Sigmoid colon (tissue), 7 donors: ENCODE data around the gene ZER1. TPM values are rescaled to one million over a fixed set of nuclear protein-coding genes. Genes with fewer than 3 reads are reported as not detected.

Source experiments
- DNase-seq: peaks from one replicate; pipeline ENCODE4 v3.0.0-alpha.2; 2019
- H3K27ac ChIP-seq, 4 donors: fragments of 200-600 bp; sonication (generic); one replicate each; pipeline ENCODE4 v1.5.1; 2016 to 2019; ENCODE audit warnings: mild to moderate bottlenecking in 1 of 4
- H3K27me3 ChIP-seq, 3 donors: fragments of 200-600 bp; sonication (generic); one replicate each; pipeline ENCODE4 v1.5.1; 2019; ENCODE audit warnings: mild to moderate bottlenecking in 1 of 3
- H3K36me3 ChIP-seq, 4 donors: fragments of 200-600 bp; sonication (generic); one replicate each; pipeline ENCODE4 v1.5.1; 2016 to 2019
- H3K4me1 ChIP-seq, 4 donors: fragments of 200-600 bp; sonication (generic); one replicate each; pipeline ENCODE4 v1.5.1; 2017 to 2019
- H3K4me3 ChIP-seq, 4 donors: fragments of 200-600 bp; sonication (generic); one replicate each; pipeline ENCODE4 v1.5.1; 2017 to 2019; ENCODE audit warnings: mild to moderate bottlenecking in 2 of 4, moderate library complexity in 1 of 4
- H3K9me3 ChIP-seq, 4 donors: fragments of 200-600 bp in 3 of 4; sonication (generic) in 3 of 4; one replicate each; pipeline versions ENCODE4 v1.5.1 to v1.6.1; 2013 to 2019
- CTCF ChIP-seq, 4 experiments: fragments of 450-650 bp in 3 of 4; fragments of 200-600 bp in 1 of 4; IDR thresholded peaks; one replicate each; pipeline ENCODE4 v1.5.1; 2016 to 2019; ENCODE audit warnings: antibody characterized with exemption in 4 of 4, mild to moderate bottlenecking in 3 of 4, moderate library complexity in 2 of 4
- EP300 ChIP-seq, 4 donors: sonication (generic); formaldehyde crosslinking; IDR thresholded peaks; one replicate each; pipeline ENCODE4 v1.6.1; 2017; ENCODE audit warnings: antibody characterized with exemption in 4 of 4
- POLR2A ChIP-seq, 2 donors: fragments of 450-650 bp; IDR thresholded peaks; one replicate each; pipeline ENCODE4 v1.6.1; 2016; ENCODE audit warnings: antibody characterized with exemption in 2 of 2, mild to moderate bottlenecking in 2 of 2, moderate library complexity in 2 of 2
- POLR2AphosphoS5 ChIP-seq, 4 donors: sonication (generic); formaldehyde crosslinking; IDR thresholded peaks; one replicate each; pipeline ENCODE4 v1.6.1; 2017; ENCODE audit warnings: antibody characterized with exemption in 4 of 4
- WGBS, 2 donors: extraction: QIAGEN DNeasy Blood & Tissue Kit; methylation state at CpG; one replicate each; pipeline ENCODE4 v1.1.7; 2013; 5-methylcytosine and 5-hydroxymethylcytosine counted together
- intact Hi-C: fragments of 100-400 bp; cut with DNase I; formaldehyde crosslinking; loops from one replicate; pipeline ENCODE4 v1.15.1; 2023
- polyA plus RNA-seq, 3 donors: library from polyadenylated mRNA; stranded (reverse); fragments of 200-250 nt; gene quantifications; one replicate each; pipeline ENCODE4 v1.2.3, GENCODE V29; 2013
- total RNA-seq, 4 donors: library from RNA; depleted of rRNA; stranded (reverse); fragments of >200 nt; gene quantifications; one replicate each; pipeline ENCODE4 v1.1.0, GENCODE V29; 2016
- donor health status: healthy with polysubstance abuse.
- donor health status: Bipolar disorder and iron deficiency.
- donor health status: healthy.

The ZER1 gene
- total and polyA plus RNA-seq, 7 donors = 30.0 to 65.4 (median 41.6) TPM

- 83 to 88% methylated on average over 4 of the region's 4 CpGs for WGBS, 2 donors
- TF ChIP-seq POLR2AphosphoS5 (IDR thresholded peaks at IDR 0.05) = no peak
- TF ChIP-seq POLR2A (IDR thresholded peaks at IDR 0.05) = no peak
- TF ChIP-seq EP300 (IDR thresholded peaks at IDR 0.05) = no peak
- TF ChIP-seq CTCF (IDR thresholded peaks at IDR 0.05) = no peak
- Histone ChIP-seq H3K9me3 (no peaks in the 10 kb centered on the region), H3K4me1 (peaks cover 0 to 19% (median 15%) of the 10 kb centered on the region in 4 donors), H3K27me3 (no peaks in the 10 kb centered on the region), H3K36me3 (peaks cover 14 to 60% (median 32%) of the 10 kb centered on the region in 4 donors), H3K4me3 (no peak overlapping the region), H3K27ac (no peak overlapping the region)
- no peak for DNase-seq
- intact Hi-C loops = no loop called here
Measured at GRCh38 chr9:128790536-128790935, 18.8 kb upstream of the ZER1 start.

DNA sequence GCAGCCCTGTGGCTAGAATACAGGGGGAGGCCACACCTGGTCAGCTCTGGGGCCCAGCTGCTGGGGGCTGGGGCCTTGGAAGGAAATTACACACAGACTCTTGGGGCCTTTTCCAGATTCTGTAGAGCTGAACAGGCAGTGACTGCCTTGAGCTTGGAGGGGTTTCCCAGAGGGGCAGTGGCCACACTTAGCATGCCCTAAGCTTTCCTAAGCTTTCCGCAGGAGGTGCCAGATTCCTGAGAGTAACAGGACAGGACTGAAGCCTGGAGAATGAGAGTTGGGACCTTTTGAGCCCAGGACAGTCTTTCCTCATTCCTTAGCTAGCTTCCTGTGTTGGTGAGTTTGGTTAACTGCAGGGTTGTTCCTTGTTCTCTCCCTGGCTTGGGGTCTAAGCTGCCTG is 16.7 kb upstream of the ZER1 start:
- 91 to 99% methylated on average over 1 of the region's 1 CpG for WGBS, 2 donors

GRCh38 chr9:128787659-128788058 is 15.9 kb upstream of the ZER1 start:
- 2 to 3% methylated on average over 7 of the region's 7 CpGs for WGBS, 2 donors
- Histone ChIP-seq H3K4me1 (peaks cover 0 to 27% (median 19%) of the 10 kb centered on the region in 4 donors), H3K4me3 (peak overlapping the region; percentile 80 to 98 (median 92)), H3K27me3 (no peaks in the 10 kb centered on the region), H3K9me3 (no peaks in the 10 kb centered on the region), H3K36me3 (peaks cover 14 to 36% (median 20%) of the 10 kb centered on the region in 4 donors), H3K27ac (peak overlapping the region; percentile 79 to 86 (median 85))
- TF ChIP-seq POLR2AphosphoS5 (IDR thresholded peaks at IDR 0.05) (no peak), POLR2A (IDR thresholded peaks at IDR 0.05) (no peak), CTCF (IDR thresholded peaks at IDR 0.05) (no peak), EP300 (IDR thresholded peaks at IDR 0.05) (no peak)
- no peak for DNase-seq
- intact Hi-C loops = loop anchor here (1.0 to 5.0 kb wide), 2 partner anchors 16 to 85 kb away; partner anchors contain the start of genes PKN3 and ZER1

More for the DNA sequence above, 16.7 kb upstream of the ZER1 start:
- Histone ChIP-seq H3K4me1 (peaks cover 0 to 23% (median 18%) of the 10 kb centered on the region in 4 donors), H3K27me3 (no peaks in the 10 kb centered on the region), H3K9me3 (no peaks in the 10 kb centered on the region), H3K27ac (no peak overlapping the region), H3K36me3 (peaks cover 14 to 44% (median 28%) of the 10 kb centered on the region in 4 donors), H3K4me3 (peak overlapping the region in 2 of 4 donors; percentile 94 to 98)
- DNase-seq = no peak
- no peak for TF ChIP-seq EP300 (IDR thresholded peaks at IDR 0.05)
- intact Hi-C loops = loop anchor here (5.0 kb wide), 1 partner anchor 86 kb away; the partner anchor contains the start of gene PKN3

DNA sequence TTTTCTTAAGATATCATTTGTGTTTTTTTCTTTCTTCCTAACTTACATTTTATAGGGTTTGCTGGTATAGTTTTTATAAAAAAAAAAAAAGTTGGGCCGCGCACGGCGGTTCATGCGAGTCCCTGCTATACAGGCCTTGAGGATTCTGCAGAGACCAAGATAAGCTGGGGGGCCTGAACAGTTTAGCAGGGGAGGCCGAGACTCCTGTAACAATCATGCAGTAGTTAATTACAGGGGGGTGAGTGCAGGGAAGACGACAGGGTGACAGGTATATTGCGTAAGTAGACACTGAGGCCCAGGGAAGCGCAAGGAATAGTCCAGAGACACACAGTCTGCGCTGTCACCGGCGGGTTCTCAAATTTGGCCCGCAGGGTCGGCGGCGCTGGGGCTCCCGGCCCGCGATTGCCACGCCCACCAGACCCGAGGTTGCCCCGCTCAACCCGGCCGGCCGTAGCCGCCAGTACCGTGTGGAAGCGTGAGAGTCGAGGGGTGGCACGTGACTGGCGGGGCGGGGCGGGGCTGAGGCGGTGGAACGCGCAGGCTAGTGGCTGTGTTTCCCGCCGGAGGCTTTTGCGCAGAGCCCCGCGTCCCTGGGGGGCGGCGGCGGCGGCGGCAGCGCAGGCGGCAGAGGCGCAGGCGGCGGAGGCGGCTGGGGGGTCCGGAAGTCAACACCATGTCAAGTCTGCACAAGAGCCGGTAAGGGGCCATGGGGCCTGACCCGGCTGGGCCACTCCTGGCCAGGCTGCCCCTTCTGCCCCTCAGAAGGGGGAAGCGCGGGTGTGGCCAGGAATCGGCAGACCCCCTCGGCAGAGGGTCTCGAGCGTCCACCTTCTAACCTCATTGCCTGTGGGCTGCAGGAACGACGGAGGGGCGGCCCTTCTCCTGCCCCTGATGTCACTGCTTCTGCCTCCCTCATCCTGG is 15.2 kb upstream of the ZER1 start, which contains the start of gene TBC1D13:
Gene TBC1D13 (plus strand): TSS at position 573 of the 921 bp plus-strand sequence. CDS start 101 bp downstream, at position 674.
- TF ChIP-seq CTCF (IDR thresholded peaks at IDR 0.05) (no peak), EP300 (IDR thresholded peaks at IDR 0.05) (peak in 2 of 4 donors; percentile 12 to 33), POLR2AphosphoS5 (IDR thresholded peaks at IDR 0.05) (peak; percentile 39 to 78 (median 74)), POLR2A (IDR thresholded peaks at IDR 0.05) (peak; percentile 18 to 31)
- DNase-seq = peak; percentile 95
- Histone ChIP-seq H3K4me1 (peaks cover 0 to 27% (median 19%) of the 10 kb centered on the region in 4 donors), H3K27ac (peak within 1 kb of the TSS; percentile 79 to 86 (median 85)), H3K9me3 (peaks cover 0 to under 1% (median 0%) of the 10 kb centered on the region in 4 donors), H3K36me3 (peaks cover 8 to 29% (median 14%) of the 10 kb centered on the region in 4 donors), H3K4me3 (peak within 1 kb of the TSS; percentile 80 to 98 (median 92)), H3K27me3 (no peaks in the 10 kb centered on the region)
- 7 to 8% methylated on average over 64 of the region's 64 CpGs for WGBS, 2 donors
- intact Hi-C loops = loop anchor here (1.0 to 5.0 kb wide), 2 partner anchors 16 to 85 kb away; partner anchors contain the start of genes PKN3 and ZER1

DNA sequence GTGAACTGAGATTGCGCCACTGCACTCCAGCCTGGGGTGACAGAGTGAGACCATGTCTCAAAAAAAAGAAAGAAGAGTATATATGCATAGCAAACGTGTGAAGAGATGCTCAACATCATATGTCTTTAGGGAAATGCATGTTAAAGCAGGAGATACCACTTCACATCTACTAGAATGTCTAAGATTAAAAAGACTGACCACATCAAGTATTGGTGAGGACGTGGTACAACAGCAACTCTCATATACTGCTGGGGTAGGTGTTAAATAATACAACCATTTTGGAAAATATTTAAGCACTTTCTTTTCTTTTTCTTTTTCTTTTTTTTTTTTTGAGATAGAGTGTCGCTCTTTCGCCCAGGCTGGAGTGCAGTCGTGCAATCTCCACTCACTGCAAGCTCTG is 13.7 kb upstream of the ZER1 start:
- Histone ChIP-seq H3K9me3 (peaks cover 0 to 6% (median 0%) of the 10 kb centered on the region in 4 donors), H3K36me3 (peaks cover 0 to 14% (median under 1%) of the 10 kb centered on the region in 4 donors), H3K27me3 (no peaks in the 10 kb centered on the region), H3K4me1 (peaks cover 0 to 27% (median 19%) of the 10 kb centered on the region in 4 donors), H3K4me3 (no peak overlapping the region), H3K27ac (no peak overlapping the region)
- intact Hi-C loops = loop anchor here (5.0 kb wide), 1 partner anchor 83 kb away; the partner anchor contains the start of gene PKN3
- WGBS, 2 donors = 93 to 95% methylated on average over 6 of the region's 6 CpGs
- DNase-seq = no peak
- TF ChIP-seq POLR2AphosphoS5 (IDR thresholded peaks at IDR 0.05) (no peak), EP300 (IDR thresholded peaks at IDR 0.05) (no peak), POLR2A (IDR thresholded peaks at IDR 0.05) (no peak), CTCF (IDR thresholded peaks at IDR 0.05) (no peak)
